SU-DHL-6 (cell line): Measurements from ENCODE around the gene PDPK1.

ENCODE experiments used
- H2AFZ ChIP-seq: fragments of 200-600 bp; sonication (generic); 2 replicates; pipeline ENCODE4 v1.6.1; 2014; ENCODE audit warnings: low read depth, mild to moderate bottlenecking, moderate library complexity, mixed read lengths, antibody characterized with exemption, low read length; ENCODE audit not compliant: severe bottlenecking
- H3F3A ChIP-seq: fragments of 200-600 bp; shearing (Covaris generic); 2 replicates; pipeline ENCODE4 v1.6.0; 2016; ENCODE audit warnings: antibody characterized with exemption, mild to moderate bottlenecking; ENCODE audit not compliant: insufficient read depth
- H3K27ac ChIP-seq: fragments of 200-600 bp; sonication (generic); 2 replicates; pipeline ENCODE4 v1.5.1; 2016; ENCODE audit warnings: low read depth, mild to moderate bottlenecking, low read length, moderate library complexity, mixed read lengths
- H3K27me3 ChIP-seq: fragments of 200-600 bp; sonication (generic), shearing (Covaris generic); 2 replicates; pipeline ENCODE4 v1.6.0; 2014; ENCODE audit warnings: mild to moderate bottlenecking, low read length
- H3K36me3 ChIP-seq: fragments of 200-600 bp; sonication (generic); 2 replicates; pipeline ENCODE4 v1.6.1; 2014; ENCODE audit warnings: mild to moderate bottlenecking, low read length, mixed read lengths
- H3K4me2 ChIP-seq: fragments of 300-600, 200-600 bp; shearing (Covaris generic), sonication (generic); 2 replicates; pipeline ENCODE4 v1.6.0; 2014; ENCODE audit warnings: low read length, low read depth, mild to moderate bottlenecking; ENCODE audit not compliant: poor library complexity, severe bottlenecking
- H3K4me3 ChIP-seq: fragments of 200-600 bp; sonication (generic); 2 replicates; pipeline ENCODE4 v1.5.1; 2014; ENCODE audit warnings: antibody characterized with exemption, low read length, mild to moderate bottlenecking, mixed read lengths; ENCODE audit not compliant: insufficient read depth, poor library complexity, severe bottlenecking
- H3K79me2 ChIP-seq: fragments of 200-600 bp; sonication (generic); 2 replicates; pipeline ENCODE4 v1.6.1; 2014; ENCODE audit warnings: mild to moderate bottlenecking, low read length, moderate library complexity; ENCODE audit not compliant: insufficient read depth
- H3K9ac ChIP-seq: fragments of 200-600 bp; sonication (generic); 2 replicates; pipeline ENCODE4 v1.7.0; 2014; ENCODE audit warnings: mild to moderate bottlenecking, low read length
- H3K9me2 ChIP-seq: fragments of 200-600 bp; sonication (generic); replicated peaks from 2 replicates; pipeline ENCODE4 v1.6.1; 2014; ENCODE audit warnings: low read length; ENCODE audit not compliant: insufficient read depth
- H3K9me3 ChIP-seq: fragments of 200-600 bp; sonication (generic); 2 replicates; pipeline ENCODE4 v1.6.1; 2014; ENCODE audit warnings: low read length, mixed read lengths; ENCODE audit not compliant: insufficient read depth
- H4K20me1 ChIP-seq: fragments of 200-600 bp; sonication (generic); 2 replicates; pipeline ENCODE4 v1.6.1; 2014; ENCODE audit warnings: low read depth, mild to moderate bottlenecking, antibody characterized with exemption, low read length, moderate library complexity, mixed read lengths
- EZH2phosphoT487 ChIP-seq: fragments of 200-600 bp; sonication (generic), shearing (Covaris generic); conservative IDR thresholded peaks from 2 replicates; pipeline ENCODE4 v1.6.1; 2018; ENCODE audit warnings: mild to moderate bottlenecking, antibody characterized with exemption, low read length, moderate library complexity, mixed read lengths
- TF ChIP-seq, protein P1 (sequence below): fragments of 200-600 bp; sonication (generic); IDR thresholded peaks from one replicate; pipeline ENCODE4 v1.5.1; 2017; ENCODE audit warnings: antibody characterized with exemption, mild to moderate bottlenecking, low read length, moderate library complexity; ENCODE audit not compliant: insufficient read depth, poor library complexity, severe bottlenecking

The PDPK1 gene

DNA sequence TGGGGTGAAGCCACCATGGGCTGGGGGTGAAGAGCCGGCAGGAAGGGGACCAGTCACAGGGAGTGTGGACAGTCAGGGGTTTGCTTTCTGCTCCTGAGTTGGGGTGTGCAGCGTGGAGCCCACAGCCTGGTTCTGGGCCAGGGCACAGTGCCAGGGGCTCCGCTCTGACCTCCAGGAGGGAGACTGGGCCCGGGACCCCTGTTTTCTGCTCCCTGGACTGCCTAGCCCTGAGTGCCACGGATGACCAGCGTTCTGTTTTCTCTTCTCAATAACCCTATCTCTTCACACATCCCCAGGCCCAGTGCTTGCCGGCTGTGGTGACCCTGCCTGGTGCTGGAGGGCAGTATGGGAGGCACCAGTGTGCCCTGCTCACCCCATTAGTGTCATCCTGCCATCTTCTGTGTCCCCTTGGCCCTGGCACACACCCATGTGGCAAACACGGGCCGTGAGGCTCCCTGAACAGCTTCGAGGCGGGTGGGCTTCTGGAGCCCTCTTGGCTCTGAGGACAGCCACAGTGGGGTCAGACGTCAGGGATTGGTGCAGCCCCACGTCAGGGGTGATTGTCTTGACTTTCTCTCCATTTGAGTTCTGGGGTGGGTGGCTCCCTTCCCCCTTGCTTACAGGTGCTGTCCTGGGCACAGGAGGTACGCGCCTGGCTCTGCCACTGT lies 7.7 kb upstream of the PDPK1 start:
- TF ChIP-seq EZH2phosphoT487 = no peak
- TF ChIP-seq, protein P1, sequence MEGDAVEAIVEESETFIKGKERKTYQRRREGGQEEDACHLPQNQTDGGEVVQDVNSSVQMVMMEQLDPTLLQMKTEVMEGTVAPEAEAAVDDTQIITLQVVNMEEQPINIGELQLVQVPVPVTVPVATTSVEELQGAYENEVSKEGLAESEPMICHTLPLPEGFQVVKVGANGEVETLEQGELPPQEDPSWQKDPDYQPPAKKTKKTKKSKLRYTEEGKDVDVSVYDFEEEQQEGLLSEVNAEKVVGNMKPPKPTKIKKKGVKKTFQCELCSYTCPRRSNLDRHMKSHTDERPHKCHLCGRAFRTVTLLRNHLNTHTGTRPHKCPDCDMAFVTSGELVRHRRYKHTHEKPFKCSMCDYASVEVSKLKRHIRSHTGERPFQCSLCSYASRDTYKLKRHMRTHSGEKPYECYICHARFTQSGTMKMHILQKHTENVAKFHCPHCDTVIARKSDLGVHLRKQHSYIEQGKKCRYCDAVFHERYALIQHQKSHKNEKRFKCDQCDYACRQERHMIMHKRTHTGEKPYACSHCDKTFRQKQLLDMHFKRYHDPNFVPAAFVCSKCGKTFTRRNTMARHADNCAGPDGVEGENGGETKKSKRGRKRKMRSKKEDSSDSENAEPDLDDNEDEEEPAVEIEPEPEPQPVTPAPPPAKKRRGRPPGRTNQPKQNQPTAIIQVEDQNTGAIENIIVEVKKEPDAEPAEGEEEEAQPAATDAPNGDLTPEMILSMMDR = no peak
- no peaks in the 10 kb centered on the region for H3K27me3 ChIP-seq
- no peak overlapping the region for H3K4me3 ChIP-seq
- H3K27ac ChIP-seq = no peak overlapping the region
- H3K9ac ChIP-seq = no peak overlapping the region
- H4K20me1 ChIP-seq = no peaks in the 10 kb centered on the region
- no peaks in the 10 kb centered on the region for H3K36me3 ChIP-seq
- peaks cover 14% of the 10 kb centered on the region; the same call in 1 of the 2 replicates for H3F3A ChIP-seq
- no peak overlapping the region for H3K4me2 ChIP-seq
- H3K9me3 ChIP-seq = no peaks in the 10 kb centered on the region
- H3K79me2 ChIP-seq = no peaks in the 10 kb centered on the region
- H3K9me2 ChIP-seq = no peaks in the 10 kb centered on the region
- H2AFZ ChIP-seq = no peak overlapping the region

GRCh38 chr16:2530629-2531318 lies 7.0 kb upstream of the PDPK1 start:
- no peaks in the 10 kb centered on the region for H3K36me3 ChIP-seq
- peak overlapping the region; percentile 62 for H3K9ac ChIP-seq
- no peak overlapping the region for H2AFZ ChIP-seq
- peak overlapping the region; percentile 34; the same call in 1 of the 2 replicates for H3K27ac ChIP-seq
- no peaks in the 10 kb centered on the region for H4K20me1 ChIP-seq
- H3F3A ChIP-seq = peaks cover 14% of the 10 kb centered on the region; the same call in 1 of the 2 replicates
- no peaks in the 10 kb centered on the region for H3K9me3 ChIP-seq
- no peak overlapping the region for H3K4me3 ChIP-seq
- H3K9me2 ChIP-seq = no peaks in the 10 kb centered on the region
- no peaks in the 10 kb centered on the region for H3K79me2 ChIP-seq
- TF ChIP-seq, protein P1 = no peak
- TF ChIP-seq EZH2phosphoT487 = no peak
- peak overlapping the region; percentile 65 for H3K4me2 ChIP-seq
- no peaks in the 10 kb centered on the region for H3K27me3 ChIP-seq

DNA sequence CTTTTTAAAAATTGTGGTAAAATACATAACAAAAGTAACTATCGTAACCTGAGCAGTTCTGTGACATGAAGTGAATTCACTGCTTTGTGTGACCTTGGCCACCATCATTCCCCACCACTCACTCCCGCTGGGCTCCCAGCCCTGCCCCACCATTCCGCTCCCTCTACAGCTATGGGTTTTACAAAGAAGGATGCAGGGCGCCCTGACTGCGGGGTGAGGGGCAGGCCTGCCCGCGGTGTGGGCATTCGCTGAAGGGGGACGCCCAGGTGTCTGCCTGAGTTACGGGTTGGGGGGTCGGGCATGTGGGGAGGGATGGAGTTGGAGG lies 6.5 kb upstream of the PDPK1 start, which contains the start of gene CEMP1:
Gene CEMP1, minus strand, starts transcription at position 38 of the 325 bp plus-strand sequence. CDS start 335 bp downstream, outside the sequence.
- H3F3A ChIP-seq = peaks cover 14% of the 10 kb centered on the region; the same call in 1 of the 2 replicates
- H3K27ac ChIP-seq = peak within 1 kb of the TSS; percentile 65
- no peaks in the 10 kb centered on the region for H3K9me2 ChIP-seq
- no peaks in the 10 kb centered on the region for H3K36me3 ChIP-seq
- H3K79me2 ChIP-seq = no peaks in the 10 kb centered on the region
- no peaks in the 10 kb centered on the region for H3K27me3 ChIP-seq
- peak within 1 kb of the TSS; percentile 53 for H3K4me3 ChIP-seq
- H3K9ac ChIP-seq = peak within 1 kb of the TSS; percentile 62
- TF ChIP-seq EZH2phosphoT487 = no peak
- TF ChIP-seq, protein P1 = no peak
- peak within 1 kb of the TSS; percentile 53 for H2AFZ ChIP-seq
- H3K9me3 ChIP-seq = no peaks in the 10 kb centered on the region
- H4K20me1 ChIP-seq = no peaks in the 10 kb centered on the region
- H3K4me2 ChIP-seq = peak within 1 kb of the TSS; percentile 76
